CD14-positive monocyte (primary cell): ENCODE measurements around the gene CCDC136. TPM values are rescaled to one million over a fixed set of nuclear protein-coding genes. Genes with fewer than 3 reads are reported as not detected.
A peak's percentile ranks its signal among the peaks of the same experiment; 100 is the strongest.

Experiments
- DNase-seq, 3 donors: peaks; one replicate each; pipeline ENCODE4 v3.0.0-alpha.2; 2011 to 2022
- H2AFZ ChIP-seq: 2 replicates; pipeline ENCODE4 v1.6.0; 2012; ENCODE audit warnings: mild to moderate bottlenecking, low read depth, low read length, inconsistent platforms; ENCODE audit not compliant: insufficient read depth, poor library complexity, severe bottlenecking
- H3K27ac ChIP-seq, 2 donors: 1 replicate in 1 of 2; 2 replicates in 1 of 2; pipeline ENCODE4 v1.5.1; 2012 to 2013; ENCODE audit warnings: low read length in 2 of 2, control low read depth in 1 of 2, inconsistent platforms in 1 of 2, low read depth in 1 of 2, mild to moderate bottlenecking in 1 of 2
- H3K27me3 ChIP-seq, 2 donors: one replicate each; pipeline versions ENCODE4 v1.6.0 to v1.6.1; 2011 to 2013; ENCODE audit warnings: low read length in 2 of 2; ENCODE audit not compliant: control insufficient read depth in 2 of 2, insufficient read depth in 2 of 2
- H3K36me3 ChIP-seq, 2 donors: replicated peaks in 1 of 2; 1 replicate in 1 of 2; 2 replicates in 1 of 2; pipeline versions ENCODE4 v1.5.1 to v1.6.1; 2012 to 2013; ENCODE audit warnings: low read length in 2 of 2, control low read depth in 1 of 2, inconsistent platforms in 1 of 2, mild to moderate bottlenecking in 1 of 2; ENCODE audit not compliant: insufficient read depth in 2 of 2, control insufficient read depth in 1 of 2
- H3K4me1 ChIP-seq, 2 donors: 1 replicate in 1 of 2; 2 replicates in 1 of 2; pipeline versions ENCODE4 v1.5.1 to v1.6.1; 2012 to 2013; ENCODE audit warnings: low read length in 2 of 2, control low read depth in 1 of 2, inconsistent platforms in 1 of 2, mild to moderate bottlenecking in 1 of 2, moderate library complexity in 1 of 2; ENCODE audit not compliant: insufficient read depth in 2 of 2, control insufficient read depth in 1 of 2
- H3K4me2 ChIP-seq: replicated peaks from 2 replicates; pipeline ENCODE3; 2012; ENCODE audit warnings: low read length, moderate library complexity, mild to moderate bottlenecking; ENCODE audit not compliant: poor library complexity, severe bottlenecking; ENCODE audit errors: extremely low read depth
- H3K4me3 ChIP-seq, 3 experiments: fragments of 200-600 bp in 1 of 3; sonication (generic) in 1 of 3; replicated peaks in 1 of 3; 1 replicate in 2 of 3; 2 replicates in 1 of 3; pipeline ENCODE4 v1.5.1; 2011 to 2013; ENCODE audit warnings: low read length in 3 of 3, mild to moderate bottlenecking in 3 of 3, control low read depth in 2 of 3, low read depth in 2 of 3, inconsistent platforms in 1 of 3, moderate library complexity in 1 of 3
- H3K79me2 ChIP-seq: 2 replicates; pipeline ENCODE4 v1.6.0; 2012; ENCODE audit warnings: mild to moderate bottlenecking, control low read depth, inconsistent platforms, low read length, moderate library complexity; ENCODE audit not compliant: insufficient read depth
- H3K9ac ChIP-seq: 2 replicates; pipeline ENCODE4 v1.6.0; 2017; ENCODE audit warnings: low read length, mild to moderate bottlenecking; ENCODE audit not compliant: insufficient read depth, poor library complexity, severe bottlenecking
- H3K9me3 ChIP-seq, 2 donors: replicated peaks in 1 of 2; 1 replicate in 1 of 2; 2 replicates in 1 of 2; pipeline versions ENCODE4 v1.5.1 to v1.6.1; 2012 to 2013; ENCODE audit warnings: low read length in 2 of 2, control low read depth in 1 of 2; ENCODE audit not compliant: control insufficient read depth in 1 of 2, insufficient read depth in 1 of 2
- H4K20me1 ChIP-seq: 2 replicates; pipeline ENCODE4 v1.6.0; 2012; ENCODE audit warnings: mild to moderate bottlenecking, low read length, control low read depth, moderate library complexity; ENCODE audit not compliant: insufficient read depth
- H3K27ac Mint-ChIP-seq, 7 donors: one replicate each; pipeline ENCODE4 v1.8.0; 2020; ENCODE audit warnings: mild to moderate bottlenecking in 7 of 7, mixed read lengths in 7 of 7, moderate library complexity in 6 of 7, inconsistent platforms in 2 of 7
- H3K27me3 Mint-ChIP-seq, 3 donors: one replicate each; pipeline ENCODE4 v1.8.0; 2021 to 2022; ENCODE audit warnings: low read depth in 3 of 3, mild to moderate bottlenecking in 3 of 3, mixed read lengths in 3 of 3, moderate library complexity in 3 of 3, inconsistent platforms in 1 of 3
- H3K36me3 Mint-ChIP-seq, 2 donors: one replicate each; pipeline ENCODE4 v1.8.0; 2020; ENCODE audit warnings: mixed read lengths in 2 of 2, inconsistent platforms in 1 of 2, mild to moderate bottlenecking in 1 of 2
- H3K4me1 Mint-ChIP-seq: one replicate; pipeline ENCODE4 v1.8.0; 2020; ENCODE audit warnings: mild to moderate bottlenecking, mixed read lengths
- H3K4me3 Mint-ChIP-seq, 2 donors: one replicate each; pipeline ENCODE4 v1.8.0; 2020; ENCODE audit warnings: mild to moderate bottlenecking in 2 of 2, mixed read lengths in 2 of 2, moderate library complexity in 1 of 2
- H3K9me3 Mint-ChIP-seq, 7 donors: one replicate each; pipeline ENCODE4 v1.8.0; 2020 to 2022; ENCODE audit warnings: mixed read lengths in 7 of 7, mild to moderate bottlenecking in 6 of 7, moderate library complexity in 6 of 7, inconsistent platforms in 2 of 7
- WGBS: methylation state at CpG from one replicate; pipeline ENCODE4 v1.1.5; 2013; ENCODE audit warnings: missing lambda C conversion rate; ENCODE audit not compliant: insufficient coverage; 5-methylcytosine and 5-hydroxymethylcytosine counted together
- intact Hi-C, 2 donors: fragments of 100-400 bp; cut with micrococcal nuclease; formaldehyde crosslinking; loops; one replicate each; pipeline versions ENCODE4 v1.15.0 to v1.15.1; 2023
- polyA plus RNA-seq, 3 donors: library from polyadenylated mRNA; depleted of rRNA in 1 of 3; unstranded in 2 of 3; stranded (reverse) in 1 of 3; fragments of 300-500 nt in 2 of 3; fragments of >200 nt in 1 of 3; fragmentation: Illumina TruSeq in 2 of 3; gene quantifications; 1 replicate in 2 of 3; 2 replicates in 1 of 3; pipeline ENCODE4 v1.2.3, GENCODE V29; 2012 to 2021
- TF ChIP-seq, protein P1 (sequence below): fragments of 200-600 bp; IDR thresholded peaks from one replicate; pipeline ENCODE4 v1.8.0; 2022; ENCODE audit warnings: antibody characterized with exemption, mild to moderate bottlenecking

The CCDC136 gene
- polyA plus RNA-seq, 3 donors: 0.26 to 2.6 TPM; not detected in 1

DNA sequence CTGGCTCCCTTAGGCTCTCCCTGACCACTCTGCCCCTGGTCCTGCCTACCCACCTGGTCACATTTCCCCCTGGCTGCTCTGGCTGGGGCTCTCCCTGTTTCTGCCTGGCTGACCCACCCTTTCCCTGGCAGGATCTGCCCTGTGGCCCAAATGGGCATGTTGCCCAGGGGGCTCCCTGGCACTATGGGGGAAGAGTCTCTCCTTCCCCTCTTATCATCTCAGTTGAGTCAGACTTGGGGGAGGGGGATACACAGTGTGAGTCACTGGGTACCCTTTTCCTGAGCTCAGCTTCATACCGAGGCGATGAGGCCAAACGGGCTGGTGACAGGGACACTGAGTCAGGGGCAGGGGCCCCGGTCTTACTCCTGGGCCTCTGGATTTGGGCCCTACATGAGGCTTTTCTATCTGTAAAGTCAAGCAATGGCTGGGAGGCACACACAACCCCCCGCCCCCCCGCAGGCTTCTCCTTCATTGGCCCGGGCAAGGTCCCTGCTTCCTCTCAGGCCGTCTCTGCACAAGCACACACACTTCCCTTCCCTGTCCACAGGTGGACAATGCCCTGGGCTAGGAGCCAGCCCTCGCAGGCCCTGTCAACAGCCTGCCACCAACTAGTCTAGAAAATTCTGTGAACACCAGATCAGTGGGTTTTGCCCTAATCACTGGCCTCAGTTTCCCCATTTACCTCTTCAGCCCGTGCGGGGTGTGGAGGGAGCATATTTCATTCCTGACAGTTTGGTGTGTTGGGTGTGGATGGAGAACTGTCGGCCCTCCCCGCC is 37.8 kb downstream of the CCDC136 start:
- TF ChIP-seq, protein P1, sequence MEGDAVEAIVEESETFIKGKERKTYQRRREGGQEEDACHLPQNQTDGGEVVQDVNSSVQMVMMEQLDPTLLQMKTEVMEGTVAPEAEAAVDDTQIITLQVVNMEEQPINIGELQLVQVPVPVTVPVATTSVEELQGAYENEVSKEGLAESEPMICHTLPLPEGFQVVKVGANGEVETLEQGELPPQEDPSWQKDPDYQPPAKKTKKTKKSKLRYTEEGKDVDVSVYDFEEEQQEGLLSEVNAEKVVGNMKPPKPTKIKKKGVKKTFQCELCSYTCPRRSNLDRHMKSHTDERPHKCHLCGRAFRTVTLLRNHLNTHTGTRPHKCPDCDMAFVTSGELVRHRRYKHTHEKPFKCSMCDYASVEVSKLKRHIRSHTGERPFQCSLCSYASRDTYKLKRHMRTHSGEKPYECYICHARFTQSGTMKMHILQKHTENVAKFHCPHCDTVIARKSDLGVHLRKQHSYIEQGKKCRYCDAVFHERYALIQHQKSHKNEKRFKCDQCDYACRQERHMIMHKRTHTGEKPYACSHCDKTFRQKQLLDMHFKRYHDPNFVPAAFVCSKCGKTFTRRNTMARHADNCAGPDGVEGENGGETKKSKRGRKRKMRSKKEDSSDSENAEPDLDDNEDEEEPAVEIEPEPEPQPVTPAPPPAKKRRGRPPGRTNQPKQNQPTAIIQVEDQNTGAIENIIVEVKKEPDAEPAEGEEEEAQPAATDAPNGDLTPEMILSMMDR: no peak
- peaks cover 0 to 3% of the 10 kb centered on the region in 2 donors for H3K36me3 Mint-ChIP-seq
- H3K27me3 Mint-ChIP-seq: peaks cover 54 to 69% (median 66%) of the 10 kb centered on the region in 3 donors
- peak overlapping the region; percentile 47 to 85 for H3K4me3 Mint-ChIP-seq
- H3K4me1 Mint-ChIP-seq: peaks cover 20% of the 10 kb centered on the region
- H3K27ac ChIP-seq: no peak overlapping the region
- no peaks in the 10 kb centered on the region for H3K36me3 ChIP-seq
- H3K27ac Mint-ChIP-seq: peak overlapping the region in 1 of 7 donors; percentile 68
- no peaks in the 10 kb centered on the region for H4K20me1 ChIP-seq
- no peaks in the 10 kb centered on the region for H3K79me2 ChIP-seq
- no peak for DNase-seq
- intact Hi-C loops: no loop called here
- H3K4me3 ChIP-seq: peak overlapping the region in 1 of 3 experiments; percentile 68
- H3K9ac ChIP-seq: no peak overlapping the region
- H3K27me3 ChIP-seq: peaks cover 34 to 59% of the 10 kb centered on the region in 2 donors
- no peaks in the 10 kb centered on the region for H3K9me3 ChIP-seq
- peaks cover 0 to 18% (median 6%) of the 10 kb centered on the region in 7 donors for H3K9me3 Mint-ChIP-seq
- peaks cover 16 to 22% of the 10 kb centered on the region in 2 donors for H3K4me1 ChIP-seq
- peak overlapping the region; percentile 74 for H3K4me2 ChIP-seq
- H2AFZ ChIP-seq: no peak overlapping the region
- 31% methylated on average over 9 of the region's 13 CpGs for WGBS

DNA sequence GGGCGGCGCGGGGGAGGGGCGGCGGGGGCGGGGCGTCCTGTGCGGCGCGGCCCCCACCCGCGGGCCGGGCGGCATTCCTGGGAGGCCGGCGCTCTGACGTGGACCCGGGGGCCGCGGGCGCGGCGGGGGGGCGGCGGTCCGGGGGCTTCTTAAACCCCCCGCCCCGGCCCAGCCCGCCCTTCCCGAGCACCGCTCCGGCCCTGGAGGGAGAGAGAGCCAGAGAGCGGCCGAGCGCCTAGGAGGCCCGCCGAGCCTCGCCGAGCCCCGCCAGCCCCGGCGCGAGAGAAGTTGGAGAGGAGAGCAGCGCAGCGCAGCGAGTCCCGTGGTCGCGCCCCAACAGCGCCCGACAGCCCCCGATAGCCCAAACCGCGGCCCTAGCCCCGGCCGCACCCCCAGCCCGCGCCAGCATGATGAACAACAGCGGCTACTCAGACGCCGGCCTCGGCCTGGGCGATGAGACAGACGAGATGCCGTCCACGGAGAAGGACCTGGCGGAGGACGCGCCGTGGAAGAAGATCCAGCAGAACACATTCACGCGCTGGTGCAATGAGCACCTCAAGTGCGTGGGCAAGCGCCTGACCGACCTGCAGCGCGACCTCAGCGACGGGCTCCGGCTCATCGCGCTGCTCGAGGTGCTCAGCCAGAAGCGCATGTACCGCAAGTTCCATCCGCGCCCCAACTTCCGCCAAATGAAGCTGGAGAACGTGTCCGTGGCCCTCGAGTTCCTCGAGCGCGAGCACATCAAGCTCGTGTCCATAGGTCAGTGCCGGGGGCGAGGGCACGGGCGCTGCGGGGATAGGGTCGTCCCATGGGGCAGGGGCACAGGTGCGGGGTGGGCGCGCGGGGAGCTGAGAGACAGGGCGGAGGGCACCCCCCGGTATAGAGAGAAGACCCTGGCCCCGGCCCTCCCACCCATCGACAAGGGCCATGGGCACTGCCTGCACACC is 38.7 kb downstream of the CCDC136 start, which contains the start of gene FLNC:
FLNC (plus strand) TSS at position 176 of the 947 bp plus-strand sequence; CDS start at position 408, 232 bp downstream.
- intact Hi-C loops: no loop called here
- Mint-ChIP-seq H3K27me3 (peaks cover 58 to 74% (median 66%) of the 10 kb centered on the region in 3 donors), H3K9me3 (peaks cover 0 to 18% (median 6%) of the 10 kb centered on the region in 7 donors), H3K4me3 (peak within 1 kb of the TSS; percentile 72 to 85), H3K36me3 (peaks cover 0 to 3% of the 10 kb centered on the region in 2 donors), H3K4me1 (peaks cover 20% of the 10 kb centered on the region), H3K27ac (peak within 1 kb of the TSS in 1 of 7 donors; percentile 68)
- TF ChIP-seq, protein P1: no peak
- WGBS: 2% methylated on average over 93 of the region's 109 CpGs
- Histone ChIP-seq H3K4me3 (peak within 1 kb of the TSS in 2 of 3 experiments; percentile 9 to 68), H3K4me1 (peaks cover 16 to 22% of the 10 kb centered on the region in 2 donors), H3K9me3 (no peaks in the 10 kb centered on the region), H3K27me3 (peaks cover 34 to 61% of the 10 kb centered on the region in 2 donors), H3K27ac (no peak within 1 kb of the TSS), H3K36me3 (no peaks in the 10 kb centered on the region), H3K79me2 (no peaks in the 10 kb centered on the region), H3K4me2 (peak within 1 kb of the TSS; percentile 74), H4K20me1 (no peaks in the 10 kb centered on the region), H2AFZ (peak within 1 kb of the TSS; percentile 72), H3K9ac (no peak within 1 kb of the TSS)
- peak; percentile 31 to 55 (median 47) for DNase-seq
